Activated CD4-positive, CD25-positive, alpha-beta regulatory T cell (primary cell): Measurements from ENCODE around the gene PHYHIPL.
"Not testable (repeated sequence)": the region's sequence is repeated elsewhere in the genome, so short reads cannot be mapped to it uniquely, and the experiment has no call there.

ENCODE experiments used
- DNase-seq, 4 experiments: peaks; one replicate each; lab custom pipeline; 2025; lab: John Stamatoyannopoulos, UW

PHYHIPL gene

GRCh38 chr10:59206204-59206720 is 29.8 kb downstream of the PHYHIPL start:
- no peak for DNase-seq

- no peak for DNase-seq
Measured at GRCh38 chr10:59212301-59212798, 35.9 kb downstream of the PHYHIPL start.

- DNase-seq: no peak
Measured at GRCh38 chr10:59214160-59214559, 37.7 kb downstream of the PHYHIPL start.

- no peak for DNase-seq
Measured at GRCh38 chr10:59216178-59216869, 39.9 kb downstream of the PHYHIPL start.

- DNase-seq: no peak
Measured at GRCh38 chr10:59222788-59223187, 46.3 kb downstream of the PHYHIPL start.

- not testable (repeated sequence) for DNase-seq
Measured at GRCh38 chr10:59223597-59223996, 47.2 kb downstream of the PHYHIPL start.

- DNase-seq: no peak
Measured at GRCh38 chr10:59225211-59225610, 48.8 kb downstream of the PHYHIPL start.

GRCh38 chr10:59227136-59227673 is 50.8 kb downstream of the PHYHIPL start:
- no peak for DNase-seq

GRCh38 chr10:59229441-59229840 is 53.0 kb downstream of the PHYHIPL start:
- no peak for DNase-seq

- DNase-seq: no peak
Measured at GRCh38 chr10:59234194-59234593, 57.8 kb downstream of the PHYHIPL start.

- DNase-seq: no peak
Measured at GRCh38 chr10:59234816-59235429, 58.5 kb downstream of the PHYHIPL start.

GRCh38 chr10:59236064-59236697 is 59.7 kb downstream of the PHYHIPL start:
- DNase-seq: no peak

GRCh38 chr10:59237775-59238174 is 61.3 kb downstream of the PHYHIPL start:
- no peak for DNase-seq

- not testable (repeated sequence) for DNase-seq
Measured at GRCh38 chr10:59239108-59239507, 62.7 kb downstream of the PHYHIPL start.

- no peak for DNase-seq
Measured at GRCh38 chr10:59240582-59241183, 64.2 kb downstream of the PHYHIPL start.

GRCh38 chr10:59242057-59242456 is 65.6 kb downstream of the PHYHIPL start:
- no peak for DNase-seq

GRCh38 chr10:59242991-59243390 is 66.5 kb downstream of the PHYHIPL start:
- no peak for DNase-seq

- no peak for DNase-seq
Measured at GRCh38 chr10:59243611-59244195, 67.3 kb downstream of the PHYHIPL start.

GRCh38 chr10:59244871-59245270 is 68.4 kb downstream of the PHYHIPL start:
- no peak for DNase-seq

GRCh38 chr10:59245686-59246085 is 69.2 kb downstream of the PHYHIPL start:
- no peak for DNase-seq

- DNase-seq: no peak
Measured at GRCh38 chr10:59252491-59252890, 76.0 kb downstream of the PHYHIPL start.

GRCh38 chr10:59255463-59255862 is 79.0 kb downstream of the PHYHIPL start:
- no peak for DNase-seq
